ENCODE results near the gene PRM3.

Gene PRM3

GRCh38 chr16:11258553-11259492 is 14.6 kb downstream of the PRM3 start:
- peak; percentile 89 for DNase-seq

- peak; percentile 89 for DNase-seq
These were observed 16.1 kb downstream of the PRM3 start for GRCh38 chr16:11257131-11257938.

DNA sequence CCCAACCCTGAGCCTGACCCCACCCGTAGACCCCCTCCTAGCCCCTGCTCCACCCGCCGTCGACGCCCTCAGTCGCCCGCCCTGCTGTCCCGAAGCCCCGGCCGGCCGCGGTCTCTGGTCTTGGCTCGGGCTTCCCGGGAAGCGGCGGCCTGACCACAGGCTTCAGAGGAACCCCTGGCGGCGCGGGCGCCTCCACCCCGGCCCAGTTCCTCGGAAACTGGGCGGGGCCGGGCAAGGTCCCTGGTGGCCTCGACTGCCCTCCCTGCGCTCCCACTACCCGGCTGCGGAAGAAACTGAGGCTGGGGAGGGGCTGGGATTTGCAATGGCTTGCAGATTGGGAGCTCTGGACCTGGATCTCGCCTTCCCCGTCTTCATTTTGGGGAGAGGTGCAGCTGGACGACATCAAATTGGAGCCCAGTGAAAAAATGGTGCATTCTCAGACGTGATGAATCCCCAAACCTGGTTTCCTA is 16.7 kb downstream of the PRM3 start:
- DNase-seq = peak; percentile 81

DNA sequence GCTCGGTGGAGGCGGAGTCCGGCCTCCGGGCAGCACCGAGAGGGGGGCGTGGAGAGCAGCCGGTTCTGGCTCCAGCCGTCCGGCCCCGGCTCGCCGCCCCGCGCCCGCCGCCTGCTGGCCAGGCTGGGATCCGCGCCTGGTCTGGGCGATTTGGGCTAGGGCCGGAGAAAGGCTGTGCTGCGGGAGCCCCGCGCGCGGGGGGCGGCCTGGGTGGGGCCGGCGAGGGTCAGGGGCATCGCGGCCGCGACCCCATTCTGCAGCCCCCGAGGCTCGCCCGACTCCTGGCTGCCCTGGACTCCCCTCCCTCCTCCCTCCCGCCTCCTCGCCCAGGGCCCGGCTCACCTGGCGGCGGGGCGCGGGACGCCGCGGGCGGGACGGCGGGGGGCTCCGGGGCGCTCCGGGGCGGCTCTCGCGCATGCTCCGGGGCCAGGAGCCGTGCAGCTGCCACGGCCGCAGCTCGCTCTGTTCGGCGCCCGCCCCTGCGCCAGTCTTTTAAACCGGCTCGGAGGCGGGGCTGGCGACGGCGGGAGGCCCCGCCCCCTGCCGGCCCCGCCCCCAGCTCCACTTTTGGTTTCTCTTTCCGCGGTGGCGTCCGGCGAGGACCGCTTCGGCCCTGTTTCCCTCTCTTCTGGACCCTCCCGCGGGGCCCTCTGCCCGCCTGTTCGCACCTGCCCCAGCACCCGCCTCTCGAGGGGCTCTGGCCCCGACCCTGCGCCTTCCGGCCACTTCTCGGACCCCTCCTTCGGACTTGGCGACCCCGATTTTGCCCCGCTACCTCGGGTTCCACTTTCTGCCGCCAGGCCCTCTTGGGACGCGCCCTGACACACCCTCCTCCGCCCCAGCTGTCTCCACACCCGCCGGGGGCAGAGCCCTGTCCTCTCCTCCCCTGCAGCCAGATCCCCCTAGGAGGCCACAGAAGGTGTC is 17.4 kb downstream of the PRM3 start, which contains the start of gene SOCS1:
SOCS1 (minus strand) TSS at position 468 of the 924 bp plus-strand sequence. CDS start 726 bp downstream, outside the sequence.
- DNase-seq = peak; percentile 98

DNA sequence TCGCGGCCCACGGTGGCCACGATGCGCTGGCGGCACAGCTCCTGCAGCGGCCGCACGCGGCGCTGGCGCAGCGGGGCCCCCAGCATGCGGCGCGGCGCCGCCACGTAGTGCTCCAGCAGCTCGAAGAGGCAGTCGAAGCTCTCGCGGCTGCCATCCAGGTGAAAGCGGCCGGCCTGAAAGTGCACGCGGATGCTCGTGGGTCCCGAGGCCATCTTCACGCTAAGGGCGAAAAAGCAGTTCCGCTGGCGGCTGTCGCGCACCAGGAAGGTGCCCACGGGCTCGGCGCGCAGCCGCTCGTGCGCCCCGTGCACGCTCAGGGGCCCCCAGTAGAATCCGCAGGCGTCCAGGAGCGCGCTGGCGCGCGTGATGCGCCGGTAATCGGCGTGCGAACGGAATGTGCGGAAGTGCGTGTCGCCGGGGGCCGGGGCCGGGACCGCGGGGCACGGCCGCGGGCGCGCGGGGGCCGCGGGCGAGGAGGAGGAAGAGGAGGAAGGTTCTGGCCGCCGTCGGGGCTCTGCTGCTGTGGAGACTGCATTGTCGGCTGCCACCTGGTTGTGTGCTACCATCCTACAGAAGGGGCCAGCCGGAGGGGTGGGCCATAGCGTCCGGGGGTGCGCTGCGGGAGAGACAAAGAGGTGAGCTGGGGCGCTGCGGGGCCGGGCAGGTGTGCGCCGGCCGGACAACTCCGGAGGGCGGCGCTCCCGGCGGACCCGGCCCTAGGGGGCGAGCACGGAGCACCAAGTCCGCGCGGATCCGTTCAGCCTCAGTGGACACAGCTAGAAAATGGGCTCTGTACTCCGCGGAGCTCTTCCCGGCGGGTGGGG is 18.3 kb downstream of the PRM3 start:
- DNase-seq = peak; percentile 53

DNA sequence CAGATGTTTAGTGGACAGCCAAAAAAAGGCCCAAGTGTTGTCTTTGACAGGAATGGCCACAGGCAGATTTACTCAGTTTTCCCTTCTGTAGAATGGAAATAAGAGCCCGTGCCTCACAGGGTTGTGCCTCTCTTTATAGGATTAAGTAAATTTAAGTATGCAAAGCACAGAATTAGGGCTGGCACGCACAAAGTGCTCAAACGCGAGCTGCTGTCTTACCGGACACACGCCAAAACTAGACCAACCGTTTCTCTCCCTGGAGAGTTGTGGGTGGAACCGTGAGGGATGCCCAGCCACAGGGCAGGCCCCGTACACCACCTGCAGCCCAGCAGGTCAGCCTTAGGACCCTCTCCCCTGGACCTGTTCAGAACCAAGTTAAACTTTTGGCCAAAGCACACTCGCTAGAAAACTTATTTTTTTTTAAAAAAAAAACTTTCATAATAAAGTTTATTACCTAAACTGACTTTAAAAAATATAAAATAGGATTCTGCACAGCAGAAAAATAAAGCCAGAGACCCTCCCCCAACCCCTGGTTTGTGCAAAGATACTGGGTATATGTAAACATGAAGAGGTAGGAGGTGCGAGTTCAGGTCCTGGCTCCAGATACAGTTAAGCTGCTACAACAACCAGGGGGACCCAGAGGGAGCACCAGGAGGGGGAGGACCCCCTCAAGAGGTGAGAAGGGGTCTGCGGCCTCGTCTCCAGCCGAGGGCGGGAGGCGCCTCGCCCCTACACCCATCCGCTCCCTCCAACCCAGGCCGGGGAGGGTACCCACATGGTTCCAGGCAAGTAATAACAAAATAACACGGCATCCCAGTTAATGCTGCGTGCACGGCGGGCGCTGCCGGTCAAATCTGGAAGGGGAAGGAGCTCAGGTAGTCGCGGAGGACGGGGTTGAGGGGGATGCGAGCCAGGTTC is 19.2 kb downstream of the PRM3 start:
- DNase-seq = no peak

GRCh38 chr16:11253009-11253994 is 20.1 kb downstream of the PRM3 start:
- no peak for DNase-seq

DNA sequence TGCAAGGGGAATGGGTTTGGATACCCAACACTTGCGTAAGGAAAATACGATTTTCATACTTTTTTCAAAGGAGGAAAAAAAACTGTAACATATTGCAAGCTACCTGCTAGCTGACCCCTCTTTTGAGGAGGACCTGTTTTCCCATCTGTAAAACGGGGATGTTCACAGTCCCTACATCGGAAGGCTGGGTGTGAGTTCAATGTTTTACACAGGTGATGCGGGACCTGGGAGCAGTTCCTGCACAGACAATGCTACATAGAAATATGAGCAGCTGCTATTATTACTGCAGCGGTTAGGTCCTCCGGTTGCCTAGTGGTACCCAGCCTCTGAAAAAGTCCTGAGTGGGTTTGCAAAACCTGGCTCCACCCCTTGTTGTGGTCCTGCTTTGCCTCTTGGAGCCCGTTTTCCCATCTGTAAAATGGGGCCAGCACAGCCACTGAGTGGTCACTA is 20.9 kb downstream of the PRM3 start:
- no peak for DNase-seq

- DNase-seq = peak; percentile 66
These were observed 21.6 kb downstream of the PRM3 start for GRCh38 chr16:11251525-11252481.

- no peak for DNase-seq
These were observed 22.5 kb downstream of the PRM3 start for GRCh38 chr16:11250786-11251524.

DNA sequence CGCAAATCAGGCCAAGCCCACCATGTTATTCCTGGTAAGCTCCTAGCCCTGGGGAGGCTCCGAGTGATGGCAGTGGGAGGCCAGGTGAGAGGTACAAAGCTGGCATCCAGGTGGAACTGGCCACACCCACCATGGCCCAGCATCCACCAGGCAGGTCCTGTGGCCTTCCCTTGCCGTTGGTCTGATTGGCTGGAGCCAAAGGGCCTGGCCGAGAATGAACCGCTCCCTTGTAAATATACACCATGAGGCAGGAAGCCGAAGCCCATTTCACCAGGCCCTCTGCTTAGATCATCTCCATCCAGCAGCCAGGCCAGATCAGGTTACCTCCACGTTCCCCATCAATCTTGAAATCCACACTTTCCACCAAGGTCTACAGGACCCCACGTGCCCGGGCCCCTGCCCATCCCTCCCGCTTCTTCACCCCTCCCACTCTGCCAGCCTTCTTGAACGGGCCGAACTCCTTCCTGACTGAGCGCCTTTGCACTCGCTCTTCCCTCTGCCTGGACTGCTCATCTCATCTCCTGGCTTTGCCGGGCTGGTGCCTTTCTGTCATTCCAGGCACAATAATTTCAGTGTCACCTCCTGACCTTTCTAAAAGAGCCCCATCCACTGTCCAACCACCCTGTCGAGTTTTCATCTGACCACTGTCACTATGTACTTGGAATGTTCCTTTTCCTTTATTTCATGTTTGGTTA is 23.2 kb downstream of the PRM3 start:
- DNase-seq = peak; percentile 35

GRCh38 chr16:11249233-11250061 is 24.0 kb downstream of the PRM3 start:
- DNase-seq = no peak

DNA sequence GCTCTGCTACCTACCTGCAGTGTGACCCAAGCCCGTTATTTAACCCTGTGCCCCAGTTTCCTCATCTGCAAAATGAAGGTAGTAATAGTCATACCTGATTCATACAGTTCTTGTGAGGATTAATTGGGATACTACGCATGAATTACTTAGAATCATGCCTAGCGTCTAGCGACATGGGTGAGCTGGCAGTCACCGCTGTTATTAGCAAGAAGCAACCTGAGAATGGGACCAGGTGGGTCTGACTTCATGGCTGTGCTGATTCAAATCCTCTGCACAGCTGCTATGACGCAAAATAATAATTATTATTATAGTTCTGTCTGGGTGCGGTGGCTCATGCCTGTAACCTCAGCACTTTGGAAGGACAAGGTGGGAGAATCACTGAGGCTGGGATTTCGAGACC is 25.3 kb downstream of the PRM3 start:
- no peak for DNase-seq

DNA sequence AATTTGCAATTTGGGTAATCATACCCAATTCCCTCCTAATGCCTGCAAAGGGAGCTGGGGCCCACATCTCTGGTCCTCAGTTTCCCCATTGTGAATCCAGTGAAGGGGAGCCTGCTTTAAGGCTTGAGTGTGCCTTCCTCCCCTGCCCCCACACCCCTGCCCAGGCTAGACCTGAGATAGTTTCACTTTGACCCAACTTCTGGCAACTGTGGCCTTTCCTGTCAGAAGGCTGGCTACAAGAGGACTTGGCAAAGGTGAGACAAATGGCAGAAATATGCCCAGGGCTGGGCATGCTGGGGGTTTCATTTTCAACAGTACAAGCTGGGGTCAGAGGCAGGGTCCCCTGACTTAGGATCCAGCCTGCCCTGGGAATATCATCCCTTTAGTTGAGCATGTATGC is 27.4 kb downstream of the PRM3 start:
- DNase-seq = no peak

DNA sequence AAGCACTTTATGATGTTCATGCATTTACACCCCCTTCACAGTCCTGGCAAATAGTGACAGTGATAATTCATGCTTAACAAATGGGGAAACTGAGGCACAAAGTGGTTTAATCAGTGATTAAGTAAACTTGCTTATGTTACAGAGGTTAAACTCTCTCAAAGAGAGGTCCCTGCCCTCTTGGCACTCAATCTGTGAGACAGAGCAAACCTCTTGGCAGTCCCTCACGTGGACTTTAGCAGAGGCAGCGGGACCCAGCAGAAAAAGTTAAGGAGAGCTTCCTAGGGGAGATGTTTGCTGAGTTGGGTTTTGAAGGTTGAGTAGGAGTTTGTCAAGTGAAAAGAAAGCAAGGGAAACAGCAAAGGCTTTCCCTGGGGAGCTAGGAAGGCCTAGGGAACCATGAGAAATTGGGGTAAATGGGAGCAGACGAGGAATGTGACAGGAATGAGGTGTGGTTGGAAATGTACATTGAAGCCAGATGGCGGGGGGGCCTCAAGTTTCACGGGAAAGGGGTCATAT is 28.1 kb downstream of the PRM3 start:
- DNase-seq = no peak
